Measurements from ENCODE around the gene CACYBP. TPM values are rescaled to one million over a fixed set of nuclear protein-coding genes. Genes with fewer than 3 reads are reported as not detected.

CACYBP gene
- total RNA-seq, 2 experiments from 2014 or later, result 307 to 346 TPM

GRCh38 chr1:175005085-175005783 lies 5.5 kb downstream of the CACYBP start:
- Mint-ChIP-seq H3K36me3 (ENCODE audit: low read depth) (peaks cover 66% of the 10 kb centered on the region), H3K9me3 (no peaks in the 10 kb centered on the region), H3K4me1 (ENCODE audit: low read depth) (peaks cover 53% of the 10 kb centered on the region), H3K27me3 (no peaks in the 10 kb centered on the region), H3K27ac (peak overlapping the region; percentile 80), H3K4me3 (no peak overlapping the region)
- ATAC-seq (no peak), DNase-seq (no peak)
- intact Hi-C loops (cut with micrococcal nuclease), result no loop called here
- TF ChIP-seq CTCF (IDR thresholded peaks at IDR 0.05), result no peak
- POLR2A ChIA-PET, result interaction anchor here (2.0 to 4.7 kb wide), 2 partner anchors 10 to 18 kb away, joined by 8 to 23 read pairs; partner anchors contain the start of gene MRPS14
- CTCF ChIA-PET, result interaction anchor here (0.9 to 4.0 kb wide), 4 partner anchors 9 to 150 kb away, joined by 3 to 21 read pairs (median 6); partner anchors contain the start of gene MRPS14

- no peak overlapping the region for H3K4me3 Mint-ChIP-seq
- TF ChIP-seq CTCF (IDR thresholded peaks at IDR 0.05), result no peak
- ATAC-seq, result no peak
- no peak for DNase-seq
- no peaks in the 10 kb centered on the region for H3K9me3 Mint-ChIP-seq
- ChIA-PET CTCF (interaction anchor here (1.0 kb wide), 1 partner anchor 14 kb away, joined by 3 read pairs; the partner anchor contains the start of gene MRPS14), POLR2A (interaction anchor here (1.0 kb wide), 1 partner anchor 9 kb away, joined by 6 read pairs; no protein-coding TSS in a partner anchor)
- H3K27ac Mint-ChIP-seq, result peak overlapping the region; percentile 28
- peaks cover 55% of the 10 kb centered on the region for H3K36me3 Mint-ChIP-seq (ENCODE audit: low read depth)
- no peaks in the 10 kb centered on the region for H3K27me3 Mint-ChIP-seq
- peaks cover 24% of the 10 kb centered on the region for H3K4me1 Mint-ChIP-seq (ENCODE audit: low read depth)
- intact Hi-C loops (cut with micrococcal nuclease), result no loop called here
Measured at GRCh38 chr1:175009532-175009931, 9.8 kb downstream of the CACYBP start.

- Mint-ChIP-seq H3K27me3 (no peaks in the 10 kb centered on the region), H3K4me1 (ENCODE audit: low read depth) (peaks cover 11% of the 10 kb centered on the region), H3K36me3 (ENCODE audit: low read depth) (peaks cover 59% of the 10 kb centered on the region), H3K4me3 (no peak overlapping the region), H3K27ac (peak overlapping the region; percentile 21), H3K9me3 (no peaks in the 10 kb centered on the region)
- DNase-seq, result no peak
- intact Hi-C loops (cut with micrococcal nuclease), result no loop called here
- no peak for ATAC-seq
- TF ChIP-seq CTCF (IDR thresholded peaks at IDR 0.05), result no peak
- ChIA-PET POLR2A (interaction anchor here (1.3 to 3.8 kb wide), 3 partner anchors 9 to 13 kb away, joined by 3 to 23 read pairs (median 9); partner anchors contain the start of gene MRPS14), CTCF (interaction anchor here (1.5 kb wide), 1 partner anchor 9 kb away, joined by 3 read pairs; no protein-coding TSS in a partner anchor)
Measured at GRCh38 chr1:175013445-175013844, 13.7 kb downstream of the CACYBP start.

DNA sequence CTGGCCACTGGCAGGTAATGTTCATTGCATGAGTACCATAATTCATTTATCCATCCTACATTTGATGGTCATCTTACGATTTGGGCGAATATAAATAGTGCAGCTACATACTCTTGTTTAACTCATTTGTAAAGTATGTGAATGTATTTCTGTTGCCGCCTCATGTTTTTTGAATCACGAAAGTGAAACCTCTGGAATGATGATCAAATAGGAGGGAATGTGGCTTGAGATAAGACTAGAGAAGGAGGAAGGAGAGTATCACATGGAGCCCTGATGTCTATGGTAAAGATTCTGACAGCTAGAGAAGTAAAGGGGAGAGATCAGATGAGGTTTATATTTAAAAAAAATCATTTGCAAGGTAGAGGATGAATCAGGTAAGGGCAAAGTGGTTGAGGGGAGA lies 15.5 kb downstream of the CACYBP start:
- H3K36me3 Mint-ChIP-seq (ENCODE audit: low read depth), result peaks cover 51% of the 10 kb centered on the region
- no peaks in the 10 kb centered on the region for H3K9me3 Mint-ChIP-seq

More for the DNA sequence above, 15.5 kb downstream of the CACYBP start:
- TF ChIP-seq CTCF (IDR thresholded peaks at IDR 0.05), result no peak
- ChIA-PET CTCF (no interaction called here), POLR2A (interaction anchor here (1.8 to 3.8 kb wide), 2 partner anchors 11 to 15 kb away, joined by 7 to 23 read pairs; no protein-coding TSS in a partner anchor)
- Mint-ChIP-seq H3K27ac (peak overlapping the region; percentile 51), H3K4me3 (no peak overlapping the region), H3K27me3 (no peaks in the 10 kb centered on the region), H3K4me1 (ENCODE audit: low read depth) (peaks cover 10% of the 10 kb centered on the region)
- intact Hi-C loops (cut with micrococcal nuclease), result no loop called here
- DNase-seq, result no peak
- no peak for ATAC-seq
